Measurements from ENCODE around the gene HPRT1.

HPRT1 gene

DNA sequence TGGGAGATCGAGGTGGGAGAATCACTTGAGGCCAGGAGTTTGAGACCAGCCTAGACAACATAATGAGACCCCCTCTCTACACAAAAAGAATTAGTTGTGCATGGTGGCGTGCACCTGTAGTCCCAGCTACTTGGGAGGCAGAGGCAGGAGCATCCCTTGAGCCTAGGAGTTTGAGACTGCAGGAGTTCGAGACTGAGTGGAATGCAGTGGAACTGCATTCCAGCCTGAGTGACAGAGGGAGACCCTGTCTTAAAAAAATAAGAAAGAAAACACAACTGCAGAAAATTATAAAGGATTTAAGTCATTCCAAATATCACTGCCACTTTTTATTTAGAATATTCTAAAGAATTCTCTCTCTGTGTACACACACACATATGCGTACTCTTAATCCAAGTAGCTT lies 18.4 kb downstream of the HPRT1 start:
- no peak for DNase-seq

DNA sequence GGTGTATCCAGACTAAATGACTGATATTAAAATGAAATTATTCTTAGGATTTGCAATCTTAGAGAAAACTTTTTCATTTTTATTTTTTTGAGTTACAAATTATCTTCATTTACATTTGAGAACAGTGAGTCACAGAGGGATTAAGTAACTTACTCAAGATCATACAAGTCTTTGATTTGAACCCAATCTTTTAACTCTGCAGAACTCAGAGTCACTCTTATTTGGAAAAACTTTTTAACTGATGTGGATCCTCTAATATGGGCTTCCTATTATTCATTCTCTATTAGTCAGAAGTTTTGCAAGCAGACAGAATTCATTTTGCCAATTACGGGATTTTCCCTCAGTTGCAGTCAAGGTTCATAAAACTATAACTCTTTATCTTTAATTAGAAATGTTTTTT lies 20.1 kb downstream of the HPRT1 start:
- DNase-seq: no peak

- DNase-seq: no peak
These were observed 21.4 kb downstream of the HPRT1 start for GRCh38 chrX:134481339-134481738.

DNA sequence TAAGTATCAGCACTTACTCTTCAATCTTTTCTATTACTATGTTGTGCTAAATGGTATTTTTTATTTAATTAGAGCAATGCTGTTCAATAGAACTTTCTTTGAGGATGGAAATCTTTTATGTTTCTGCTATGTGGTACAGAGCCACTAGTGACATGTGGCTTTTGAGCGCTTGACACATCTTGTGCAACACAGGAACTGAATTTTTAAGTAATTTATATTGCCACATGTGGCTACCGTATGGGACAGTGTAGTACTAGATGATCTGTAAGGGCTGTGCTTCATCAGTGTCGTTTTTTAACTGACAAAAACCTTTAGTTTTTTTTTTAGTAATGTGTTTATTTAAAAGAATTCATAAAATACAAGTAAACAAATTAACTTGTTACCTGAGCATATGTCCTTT lies 22.4 kb downstream of the HPRT1 start:
- DNase-seq: no peak

GRCh38 chrX:134484039-134484438 lies 24.1 kb downstream of the HPRT1 start:
- no peak for DNase-seq

- no peak for DNase-seq
These were observed 42.0 kb downstream of the HPRT1 start for GRCh38 chrX:134501941-134502340.

DNA sequence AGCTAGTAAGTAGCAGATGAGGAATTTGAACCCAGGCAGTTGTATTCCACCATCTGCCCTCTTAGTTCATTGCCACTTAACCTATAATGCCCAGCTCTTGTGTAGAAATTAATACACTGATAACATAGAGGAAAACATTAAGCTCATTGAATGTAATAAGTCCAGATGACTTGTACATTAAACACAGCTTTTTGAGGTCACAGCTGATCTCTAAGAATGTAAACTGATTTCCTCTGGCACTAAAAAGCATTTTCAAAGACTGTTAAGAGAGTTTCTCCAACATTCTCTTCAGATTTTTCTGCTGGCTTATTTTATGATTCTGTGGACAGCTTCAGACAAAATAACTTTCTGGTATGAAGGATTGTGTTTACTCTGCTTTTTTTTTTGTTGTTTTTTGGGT lies 42.7 kb downstream of the HPRT1 start:
- no peak for DNase-seq

DNA sequence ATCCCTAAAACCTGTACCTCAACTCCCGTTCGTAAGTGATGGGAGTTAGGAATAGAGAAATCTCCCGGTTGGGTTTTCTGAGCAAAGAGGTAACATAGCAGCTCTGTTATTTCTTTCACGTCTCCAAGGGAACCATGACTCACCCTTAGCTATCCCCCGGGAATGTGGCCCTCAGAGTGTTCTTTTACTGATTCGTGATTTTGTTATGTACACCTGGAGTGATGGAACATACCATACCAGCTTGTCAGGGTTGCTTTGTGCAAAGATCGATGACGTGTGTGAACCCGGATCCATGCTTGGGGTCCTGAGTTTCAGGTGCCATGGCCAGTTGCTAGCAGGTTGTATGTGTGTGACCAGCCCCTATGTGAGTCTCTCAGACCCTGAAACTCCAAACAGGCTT lies 52.6 kb downstream of the HPRT1 start:
- no peak for DNase-seq

- DNase-seq: no peak
These were observed 53.1 kb downstream of the HPRT1 start for GRCh38 chrX:134513091-134513490.

GRCh38 chrX:134520860-134521390 lies 61.0 kb downstream of the HPRT1 start:
- no peak for DNase-seq

DNA sequence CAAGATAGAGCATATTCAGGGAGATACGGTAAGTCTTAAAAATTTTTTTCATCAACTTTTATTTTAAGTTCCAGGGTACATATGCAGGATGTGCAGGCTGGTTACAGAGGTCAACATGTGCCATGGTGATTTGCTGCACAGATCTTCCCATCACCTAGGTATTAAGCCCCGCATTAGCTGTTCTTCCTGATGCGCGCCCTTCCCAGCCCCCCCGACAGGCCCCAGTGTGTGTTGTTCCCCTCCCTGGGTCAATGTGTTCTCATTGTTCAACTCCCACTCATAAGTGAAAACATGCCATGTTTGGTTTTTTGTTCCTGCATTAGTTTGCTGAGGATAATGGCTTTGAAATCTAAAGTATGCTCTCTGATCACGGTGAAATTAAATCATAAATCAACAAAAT lies 64.2 kb downstream of the HPRT1 start:
- no peak for DNase-seq

- DNase-seq: no peak
These were observed 65.3 kb downstream of the HPRT1 start for GRCh38 chrX:134525086-134525792.

DNA sequence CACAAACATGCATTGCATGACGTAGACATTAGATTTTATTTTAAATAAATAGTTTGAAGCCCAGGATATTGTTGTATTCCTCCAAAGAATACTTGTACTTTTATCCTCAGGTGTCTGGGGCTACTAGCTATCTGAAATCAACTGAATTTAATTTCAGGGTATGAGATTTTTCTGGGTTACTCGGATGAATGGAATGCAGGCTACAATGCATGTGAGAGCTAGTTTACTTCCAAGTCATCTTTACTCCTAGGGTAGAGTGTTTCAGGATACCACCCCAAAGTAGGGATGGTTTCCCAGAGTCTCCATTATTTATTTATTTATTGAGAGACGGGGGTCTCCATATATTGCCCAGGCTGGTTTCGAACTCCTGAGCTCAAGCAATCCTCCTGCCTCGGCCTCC lies 66.4 kb downstream of the HPRT1 start:
- no peak for DNase-seq

- DNase-seq: no peak
These were observed 69.0 kb downstream of the HPRT1 start for GRCh38 chrX:134528960-134529359.

DNA sequence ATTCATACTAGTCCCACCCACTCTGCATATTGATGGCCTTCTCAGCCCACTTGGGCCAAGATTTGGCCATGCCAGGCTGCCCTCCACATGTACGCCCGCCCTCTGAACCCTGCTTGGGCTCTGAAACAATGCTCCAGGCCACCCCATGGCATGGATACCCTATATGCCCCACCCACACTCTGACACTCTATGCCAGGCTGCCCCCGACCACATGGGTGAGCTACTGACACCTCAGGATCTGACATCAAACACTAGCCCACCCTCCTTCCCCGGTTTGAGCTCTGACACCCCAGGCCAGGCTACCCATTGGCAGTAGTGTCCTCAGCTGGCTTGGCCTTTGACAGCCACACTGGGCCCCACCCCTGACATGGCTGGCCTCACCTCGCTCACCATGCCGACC lies 69.5 kb downstream of the HPRT1 start:
- DNase-seq: no peak

GRCh38 chrX:134530845-134531244 lies 70.9 kb downstream of the HPRT1 start:
- no peak for DNase-seq

GRCh38 chrX:134533352-134533751 lies 73.4 kb downstream of the HPRT1 start:
- DNase-seq: no peak

DNA sequence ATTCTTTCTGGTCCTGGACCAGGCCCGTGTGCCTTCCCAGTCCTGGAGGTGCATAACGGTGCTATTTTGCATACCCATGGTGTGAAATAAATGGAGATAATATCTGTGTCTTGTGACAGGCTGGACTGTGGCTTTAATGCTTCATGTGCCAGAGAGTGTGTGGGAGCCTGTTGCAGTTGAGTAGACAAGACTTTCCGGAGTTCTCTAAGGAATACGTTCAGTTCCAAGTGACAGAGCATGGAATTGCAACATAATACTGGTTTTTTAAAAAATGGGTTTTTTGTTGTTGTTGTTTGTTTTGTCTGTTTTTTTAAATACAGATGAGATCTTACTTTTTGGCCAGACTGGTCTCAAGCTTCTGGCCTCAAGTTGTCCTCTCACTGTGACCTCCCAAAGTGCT lies 74.0 kb downstream of the HPRT1 start:
- no peak for DNase-seq

- no peak for DNase-seq
These were observed 77.4 kb downstream of the HPRT1 start for GRCh38 chrX:134537179-134537955.

GRCh38 chrX:134538316-134538715 lies 78.4 kb downstream of the HPRT1 start:
- DNase-seq: no peak

- DNase-seq: no peak
These were observed 81.9 kb downstream of the HPRT1 start for GRCh38 chrX:134541906-134542305.

GRCh38 chrX:134542485-134542884 lies 82.5 kb downstream of the HPRT1 start:
- DNase-seq: no peak

DNA sequence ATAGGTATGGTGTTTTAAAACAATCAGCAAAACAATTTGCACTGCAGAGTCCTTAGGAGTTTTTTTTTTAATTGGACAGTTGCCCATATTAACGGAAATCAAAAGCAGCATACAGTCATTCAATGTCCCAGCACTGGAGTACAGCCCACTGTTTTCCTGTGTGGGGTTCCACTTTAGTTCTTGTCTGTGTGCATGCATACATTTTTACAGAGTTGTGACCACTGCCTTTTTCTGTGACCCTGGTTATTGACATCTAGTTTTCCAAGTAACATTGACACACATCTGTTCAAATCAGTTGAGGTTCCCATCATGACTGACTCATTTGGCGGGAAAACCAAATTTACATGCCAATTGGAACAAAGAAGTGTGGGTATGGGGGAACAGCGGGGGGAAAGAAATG lies 83.3 kb downstream of the HPRT1 start:
- no peak for DNase-seq

DNA sequence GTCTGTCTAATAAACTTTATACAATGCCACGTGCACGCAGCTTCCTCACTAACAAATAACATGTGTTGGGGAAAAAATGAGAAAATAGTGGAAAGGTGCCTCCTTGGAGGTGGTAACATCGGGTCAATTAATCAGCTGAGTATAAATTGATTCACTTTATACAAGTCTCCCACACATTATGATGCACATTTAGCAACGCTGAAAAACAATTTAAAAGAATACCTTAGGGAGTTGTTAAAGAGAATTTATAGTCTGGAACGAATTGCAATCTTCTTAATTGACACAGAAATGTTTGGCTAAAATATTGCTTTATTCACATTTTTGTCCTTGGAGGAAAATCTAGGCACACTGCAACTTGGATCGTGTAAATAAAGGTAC lies 84.2 kb downstream of the HPRT1 start:
- no peak for DNase-seq
